Neutrophil (primary cell): ENCODE data around the gene FAF1.

Experiments
- H3K27ac ChIP-seq: fragments of 200-600 bp; sonication (generic); 2 replicates; pipeline ENCODE4 v1.5.1; 2016; ENCODE audit warnings: mild to moderate bottlenecking, moderate library complexity
- H3K27me3 ChIP-seq: fragments of 200-600 bp; sonication (generic); 2 replicates; pipeline ENCODE4 v1.6.0; 2016; ENCODE audit warnings: mild to moderate bottlenecking
- H3K36me3 ChIP-seq: fragments of 200-600 bp; sonication (generic); 2 replicates; pipeline ENCODE4 v1.5.1; 2017
- H3K4me1 ChIP-seq, 2 experiments: fragments of 200-600 bp in 1 of 2; sonication (generic) in 1 of 2; 1 replicate in 1 of 2; 2 replicates in 1 of 2; pipeline versions ENCODE4 v1.5.1 to v1.6.1; 2013 to 2016; ENCODE audit warnings: low read depth in 1 of 2, low read length in 1 of 2, mild to moderate bottlenecking in 1 of 2, moderate library complexity in 1 of 2; ENCODE audit not compliant: control insufficient read depth in 1 of 2, insufficient read depth in 1 of 2
- H3K4me3 ChIP-seq, 2 experiments: fragments of 200-600 bp in 1 of 2; sonication (generic) in 1 of 2; 1 replicate in 1 of 2; 2 replicates in 1 of 2; pipeline ENCODE4 v1.5.1; 2013 to 2016; ENCODE audit warnings: low read depth in 1 of 2, low read length in 1 of 2, mild to moderate bottlenecking in 1 of 2, moderate library complexity in 1 of 2
- H3K9me3 ChIP-seq: fragments of 200-600 bp; sonication (generic); 2 replicates; pipeline ENCODE4 v1.5.1; 2016
- TF ChIP-seq, protein P1 (sequence below): fragments of 200-600 bp; sonication (generic); IDR thresholded peaks from 2 replicates; pipeline ENCODE4 v1.5.1; 2016; ENCODE audit warnings: antibody characterized with exemption

FAF1 gene

DNA sequence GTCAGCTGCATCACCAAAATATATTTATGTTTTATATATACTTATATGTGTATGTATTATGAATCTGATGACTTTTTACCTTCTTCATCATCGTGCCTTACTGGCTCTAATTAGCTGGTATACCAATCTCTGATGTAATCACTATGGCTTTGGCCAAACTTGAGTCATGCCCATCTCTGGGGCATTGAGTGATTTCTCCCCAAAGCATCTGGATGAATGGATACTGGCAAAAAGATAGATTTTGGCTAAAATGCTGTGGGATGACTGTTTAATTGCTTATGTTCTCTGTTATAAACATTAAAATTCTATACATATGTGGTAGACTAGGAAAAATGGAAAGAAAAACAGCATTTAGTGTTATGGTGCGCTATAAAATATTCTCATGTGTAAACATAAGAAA lies 29.6 kb upstream of the FAF1 start:
- TF ChIP-seq, protein P1, sequence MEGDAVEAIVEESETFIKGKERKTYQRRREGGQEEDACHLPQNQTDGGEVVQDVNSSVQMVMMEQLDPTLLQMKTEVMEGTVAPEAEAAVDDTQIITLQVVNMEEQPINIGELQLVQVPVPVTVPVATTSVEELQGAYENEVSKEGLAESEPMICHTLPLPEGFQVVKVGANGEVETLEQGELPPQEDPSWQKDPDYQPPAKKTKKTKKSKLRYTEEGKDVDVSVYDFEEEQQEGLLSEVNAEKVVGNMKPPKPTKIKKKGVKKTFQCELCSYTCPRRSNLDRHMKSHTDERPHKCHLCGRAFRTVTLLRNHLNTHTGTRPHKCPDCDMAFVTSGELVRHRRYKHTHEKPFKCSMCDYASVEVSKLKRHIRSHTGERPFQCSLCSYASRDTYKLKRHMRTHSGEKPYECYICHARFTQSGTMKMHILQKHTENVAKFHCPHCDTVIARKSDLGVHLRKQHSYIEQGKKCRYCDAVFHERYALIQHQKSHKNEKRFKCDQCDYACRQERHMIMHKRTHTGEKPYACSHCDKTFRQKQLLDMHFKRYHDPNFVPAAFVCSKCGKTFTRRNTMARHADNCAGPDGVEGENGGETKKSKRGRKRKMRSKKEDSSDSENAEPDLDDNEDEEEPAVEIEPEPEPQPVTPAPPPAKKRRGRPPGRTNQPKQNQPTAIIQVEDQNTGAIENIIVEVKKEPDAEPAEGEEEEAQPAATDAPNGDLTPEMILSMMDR, result no peak

DNA sequence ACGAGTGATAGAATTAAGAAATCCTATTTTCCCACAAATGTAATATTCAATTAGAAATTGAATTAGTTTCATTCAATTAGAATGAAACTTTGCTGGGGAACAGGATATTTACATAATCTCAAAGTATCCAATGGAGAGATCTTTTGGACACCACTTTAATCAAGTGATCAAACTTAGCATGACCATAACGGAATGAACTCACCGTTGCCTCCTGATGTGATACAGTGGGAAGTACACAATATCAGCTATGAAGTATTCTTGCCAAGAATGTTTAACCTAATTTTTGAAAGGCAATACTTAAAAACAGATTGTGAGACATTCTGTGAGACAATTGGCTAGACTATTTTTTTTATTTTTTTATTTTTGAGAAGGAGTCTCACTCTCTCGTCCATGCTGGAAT lies 26.6 kb upstream of the FAF1 start:
- no peaks in the 10 kb centered on the region for H3K36me3 ChIP-seq
- no peak overlapping the region for H3K4me3 ChIP-seq
- no peak overlapping the region for H3K27ac ChIP-seq
- no peaks in the 10 kb centered on the region for H3K9me3 ChIP-seq
- no peaks in the 10 kb centered on the region for H3K4me1 ChIP-seq
- H3K27me3 ChIP-seq, result peaks cover 93% of the 10 kb centered on the region
- TF ChIP-seq, protein P1, result no peak

More for the DNA sequence above, 29.6 kb upstream of the FAF1 start:
- Histone ChIP-seq H3K4me3 (no peak overlapping the region), H3K9me3 (no peaks in the 10 kb centered on the region), H3K4me1 (no peaks in the 10 kb centered on the region), H3K36me3 (no peaks in the 10 kb centered on the region), H3K27ac (no peak overlapping the region), H3K27me3 (peaks cover 83% of the 10 kb centered on the region)

DNA sequence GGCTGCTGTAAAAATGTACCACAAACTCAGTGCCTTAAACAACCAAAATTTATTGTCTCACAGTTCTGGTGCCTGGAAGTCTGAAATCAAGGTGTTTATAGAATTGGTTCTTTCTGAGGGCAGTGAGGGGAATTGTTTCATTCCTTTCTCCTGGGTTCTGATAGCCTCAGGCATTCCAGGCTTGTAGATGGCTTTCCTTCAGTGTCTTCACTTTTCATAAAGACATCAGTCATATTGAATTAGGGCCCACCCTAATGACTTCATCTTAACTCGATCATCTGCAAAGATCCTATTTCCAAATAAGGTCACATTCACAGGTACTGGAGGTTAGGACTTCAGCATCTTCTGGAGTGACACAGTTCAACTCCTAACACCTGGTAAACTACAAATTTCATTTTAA lies 25.0 kb upstream of the FAF1 start:
- no peaks in the 10 kb centered on the region for H3K36me3 ChIP-seq
- H3K27me3 ChIP-seq, result peaks cover 99% of the 10 kb centered on the region
- TF ChIP-seq, protein P1, result no peak
- no peak overlapping the region for H3K27ac ChIP-seq
- H3K4me3 ChIP-seq, result no peak overlapping the region
- H3K4me1 ChIP-seq, result no peaks in the 10 kb centered on the region
- no peaks in the 10 kb centered on the region for H3K9me3 ChIP-seq

DNA sequence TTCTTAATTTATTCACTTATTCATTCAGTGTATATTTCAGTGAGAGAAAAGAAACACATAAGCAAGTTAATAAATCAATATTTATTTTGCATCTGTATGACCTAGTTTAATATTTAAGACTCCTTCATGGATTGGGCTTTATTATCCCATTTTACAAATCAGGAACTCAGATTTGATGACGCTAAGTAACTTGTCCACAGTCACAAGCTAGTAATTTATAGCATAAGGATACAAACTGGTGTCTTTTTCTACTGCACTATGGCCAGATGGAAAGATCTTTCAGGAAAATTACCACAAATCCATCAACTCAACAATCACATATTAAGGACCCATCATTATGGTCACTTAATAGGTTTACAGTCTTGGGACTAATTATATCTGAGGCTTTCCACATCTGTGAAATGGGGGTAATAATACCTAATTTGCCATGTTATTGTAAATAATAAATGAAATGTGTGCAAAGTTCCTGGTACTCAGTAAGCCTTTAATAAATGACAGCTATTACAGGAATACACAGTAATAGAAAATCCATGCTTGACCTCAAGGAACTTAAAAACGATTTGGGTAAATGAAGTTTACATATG lies 23.2 kb upstream of the FAF1 start:
- peaks cover 100% of the 10 kb centered on the region for H3K27me3 ChIP-seq
- H3K36me3 ChIP-seq, result no peaks in the 10 kb centered on the region
- H3K9me3 ChIP-seq, result no peaks in the 10 kb centered on the region
- TF ChIP-seq, protein P1, result no peak
- no peak overlapping the region for H3K27ac ChIP-seq
- H3K4me3 ChIP-seq, result no peak overlapping the region
- H3K4me1 ChIP-seq, result peaks cover 5% of the 10 kb centered on the region in 2 experiments

DNA sequence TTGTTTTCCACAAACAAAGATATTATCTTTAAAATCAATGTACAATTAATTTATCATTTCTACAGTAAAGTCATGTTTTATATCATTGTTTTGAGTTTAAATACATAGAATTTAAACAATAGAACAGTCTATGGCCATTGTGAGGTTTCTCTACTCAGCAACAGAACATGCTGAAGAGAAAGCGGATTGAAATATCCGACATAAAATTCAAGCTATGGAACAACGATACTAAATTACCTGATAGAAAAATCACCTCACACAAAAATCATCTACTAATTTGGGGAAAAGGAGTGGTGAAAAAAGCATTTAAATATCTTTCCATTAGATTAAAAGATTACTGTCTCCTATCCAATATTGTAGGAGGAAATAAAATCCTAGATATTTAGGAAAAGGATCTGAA lies 22.5 kb upstream of the FAF1 start:
- no peaks in the 10 kb centered on the region for H3K36me3 ChIP-seq
- TF ChIP-seq, protein P1, result no peak
- H3K4me3 ChIP-seq, result no peak overlapping the region
- no peak overlapping the region for H3K27ac ChIP-seq
- H3K9me3 ChIP-seq, result no peaks in the 10 kb centered on the region
- peaks cover 100% of the 10 kb centered on the region for H3K27me3 ChIP-seq
- H3K4me1 ChIP-seq, result peaks cover 8 to 9% of the 10 kb centered on the region in 2 experiments

DNA sequence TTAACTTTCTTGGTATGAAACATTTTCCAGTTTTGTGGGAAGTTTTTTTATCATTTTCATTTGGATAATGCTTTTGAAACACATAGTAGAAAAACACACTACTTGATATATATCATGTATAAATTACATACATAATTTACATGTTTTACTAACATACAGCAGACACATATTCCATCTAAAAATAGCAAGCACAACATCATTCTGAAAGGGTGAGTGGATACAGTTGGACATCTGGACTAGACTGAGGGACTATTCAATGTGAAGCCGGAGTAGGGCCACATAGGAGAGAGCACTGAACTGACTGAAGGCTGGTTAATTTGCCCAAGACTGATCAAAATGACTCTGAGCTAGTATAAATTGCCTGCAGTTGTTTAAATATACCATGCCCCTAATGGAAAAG lies 21.7 kb upstream of the FAF1 start:
- Histone ChIP-seq H3K9me3 (no peaks in the 10 kb centered on the region), H3K36me3 (no peaks in the 10 kb centered on the region), H3K4me1 (peaks cover 13 to 18% of the 10 kb centered on the region in 2 experiments), H3K4me3 (no peak overlapping the region), H3K27ac (no peak overlapping the region), H3K27me3 (peaks cover 100% of the 10 kb centered on the region)
- TF ChIP-seq, protein P1, result no peak
